ENCODE results near the gene ZNF219. TPM values are rescaled to one million over a fixed set of nuclear protein-coding genes. Genes with fewer than 3 reads are reported as not detected.
A peak's percentile ranks its signal among the peaks of the same experiment; 100 is the strongest.

The ZNF219 gene
- total RNA-seq, 1 donor from 2014 or later: 111 TPM

- Mint-ChIP-seq H3K27me3 (peaks cover 6% of the 10 kb centered on the region), H3K4me3 (ENCODE audit: low read depth) (peak overlapping the region; percentile 8), H3K36me3 (ENCODE audit: insufficient read depth) (no peaks in the 10 kb centered on the region), H3K9me3 (ENCODE audit: low read depth) (no peaks in the 10 kb centered on the region), H3K4me1 (ENCODE audit: low read depth) (peaks cover 30% of the 10 kb centered on the region), H3K27ac (peak overlapping the region; percentile 31)
- no peak for TF ChIP-seq CTCF (IDR thresholded peaks at IDR 0.05; ENCODE audit: unreplicated experiment)
- no peak for DNase-seq (ENCODE audit: low spot score, unreplicated experiment)
These were observed 37.7 kb downstream of the ZNF219 start for GRCh38 chr14:21060614-21061346.

- no peak for TF ChIP-seq CTCF (IDR thresholded peaks at IDR 0.05; ENCODE audit: unreplicated experiment)
- Mint-ChIP-seq H3K4me1 (ENCODE audit: low read depth) (peaks cover 35% of the 10 kb centered on the region), H3K9me3 (ENCODE audit: low read depth) (no peaks in the 10 kb centered on the region), H3K27ac (no peak overlapping the region), H3K4me3 (ENCODE audit: low read depth) (no peak overlapping the region), H3K36me3 (ENCODE audit: insufficient read depth) (no peaks in the 10 kb centered on the region), H3K27me3 (no peaks in the 10 kb centered on the region)
- DNase-seq (ENCODE audit: low spot score, unreplicated experiment): no peak
These were observed 38.4 kb downstream of the ZNF219 start for GRCh38 chr14:21059842-21060613.

- Mint-ChIP-seq H3K36me3 (ENCODE audit: insufficient read depth) (no peaks in the 10 kb centered on the region), H3K27ac (no peak overlapping the region), H3K4me3 (ENCODE audit: low read depth) (no peak overlapping the region), H3K9me3 (ENCODE audit: low read depth) (no peaks in the 10 kb centered on the region), H3K4me1 (ENCODE audit: low read depth) (peaks cover 45% of the 10 kb centered on the region), H3K27me3 (no peaks in the 10 kb centered on the region)
- no peak for TF ChIP-seq CTCF (IDR thresholded peaks at IDR 0.05; ENCODE audit: unreplicated experiment)
- DNase-seq (ENCODE audit: low spot score, unreplicated experiment): no peak
These were observed 39.6 kb downstream of the ZNF219 start for GRCh38 chr14:21058903-21059302.

- Mint-ChIP-seq H3K36me3 (ENCODE audit: insufficient read depth) (no peaks in the 10 kb centered on the region), H3K4me3 (ENCODE audit: low read depth) (no peak within 1 kb of the TSS), H3K4me1 (ENCODE audit: low read depth) (peaks cover 43% of the 10 kb centered on the region), H3K27me3 (no peaks in the 10 kb centered on the region), H3K9me3 (ENCODE audit: low read depth) (no peaks in the 10 kb centered on the region), H3K27ac (no peak within 1 kb of the TSS)
- DNase-seq (ENCODE audit: low spot score, unreplicated experiment): no peak
- no peak for TF ChIP-seq CTCF (IDR thresholded peaks at IDR 0.05; ENCODE audit: unreplicated experiment)
These were observed 40.4 kb downstream of the ZNF219 start, which contains the start of gene RNASE8 for GRCh38 chr14:21057803-21058675. Gene RNASE8, plus strand, starts transcription at chr14:21057822. Its CDS starts 71 bp downstream, at chr14:21057893.

Measured in progenitor cell of endocrine pancreas (in vitro differentiated cells).